NCI-H2029 treated with DMSO at 0.1 percent for 48 hours (cell line): ENCODE data around the gene LAGE3.

Experiments
- DNase-seq: peaks from one replicate; lab custom pipeline; 2025; lab: John Stamatoyannopoulos, UW

LAGE3 gene, protein sequence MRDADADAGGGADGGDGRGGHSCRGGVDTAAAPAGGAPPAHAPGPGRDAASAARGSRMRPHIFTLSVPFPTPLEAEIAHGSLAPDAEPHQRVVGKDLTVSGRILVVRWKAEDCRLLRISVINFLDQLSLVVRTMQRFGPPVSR

GRCh38 chrX:154478728-154479622 lies at the start of gene LAGE3:
Gene LAGE3 (minus strand): TSS chrX:154479281. CDS start chrX:154478915, 366 bp downstream.
- peak; percentile 57 for DNase-seq

DNA sequence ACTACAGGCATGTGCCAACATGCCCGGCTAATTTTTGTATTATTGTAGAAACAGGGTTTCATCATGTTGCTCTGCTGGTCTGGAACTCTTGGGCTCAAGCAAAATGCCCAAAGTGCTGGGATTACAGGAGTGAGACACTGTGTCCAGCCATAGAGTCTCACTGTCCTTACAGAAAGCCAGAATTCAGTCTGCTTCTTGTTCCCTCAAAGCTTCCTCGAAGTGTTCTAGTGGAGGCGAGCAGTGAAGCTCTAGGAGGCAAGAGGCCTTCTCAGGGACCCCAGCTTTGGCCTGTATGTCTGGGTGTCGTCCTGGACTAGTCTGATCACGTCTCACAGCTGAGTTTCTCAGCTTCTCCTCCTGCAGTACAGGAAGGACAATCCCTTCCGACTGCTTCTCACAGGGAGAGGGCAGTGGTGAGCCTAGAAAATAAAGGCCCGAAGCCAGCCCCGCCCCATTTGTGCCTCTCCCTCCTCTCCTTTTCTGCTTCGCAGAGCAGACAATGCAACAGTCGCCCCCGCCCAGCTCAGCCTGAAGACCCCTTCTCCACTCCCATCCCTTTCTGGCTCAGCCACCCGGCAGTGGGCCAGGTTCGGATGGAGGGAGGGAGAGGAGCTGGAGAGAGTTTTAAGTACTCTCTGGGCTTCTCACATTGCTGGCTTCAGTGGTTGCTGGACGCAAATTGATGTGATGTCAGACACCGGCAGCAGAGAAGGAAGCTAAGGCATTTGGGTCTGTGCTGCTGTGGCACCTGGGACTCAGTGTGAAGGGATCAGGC lies 48.0 kb upstream of the LAGE3 start:
- DNase-seq: peak; percentile 51

GRCh38 chrX:154525606-154526490 lies 46.8 kb upstream of the LAGE3 start:
- no peak for DNase-seq

- no peak for DNase-seq
Observed at GRCh38 chrX:154519389-154519788, 40.3 kb upstream of the LAGE3 start.

- DNase-seq: no peak
Observed at GRCh38 chrX:154517101-154517781, 38.2 kb upstream of the LAGE3 start.

DNA sequence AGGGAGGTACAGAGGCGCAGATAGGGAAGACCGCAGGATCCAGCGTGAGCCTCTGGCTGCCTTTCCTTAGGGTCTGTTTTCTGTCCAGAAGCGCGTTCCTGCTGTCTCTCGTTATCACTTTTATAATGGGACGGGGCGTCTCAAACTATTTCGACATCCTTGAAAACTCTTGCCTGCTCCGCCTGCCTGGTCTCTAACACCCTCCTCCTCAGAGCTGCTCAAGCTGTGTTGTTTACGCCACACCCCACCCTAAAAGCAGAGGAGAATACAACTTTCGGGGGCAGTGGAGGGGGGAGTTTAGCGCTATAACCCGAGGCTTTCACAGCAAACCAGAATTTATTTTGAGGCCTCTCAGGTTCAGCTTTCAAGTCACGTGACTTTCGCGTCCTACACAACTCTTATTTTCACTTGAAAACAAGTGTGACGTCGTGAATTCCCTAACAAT lies 37.6 kb upstream of the LAGE3 start:
- DNase-seq: no peak

DNA sequence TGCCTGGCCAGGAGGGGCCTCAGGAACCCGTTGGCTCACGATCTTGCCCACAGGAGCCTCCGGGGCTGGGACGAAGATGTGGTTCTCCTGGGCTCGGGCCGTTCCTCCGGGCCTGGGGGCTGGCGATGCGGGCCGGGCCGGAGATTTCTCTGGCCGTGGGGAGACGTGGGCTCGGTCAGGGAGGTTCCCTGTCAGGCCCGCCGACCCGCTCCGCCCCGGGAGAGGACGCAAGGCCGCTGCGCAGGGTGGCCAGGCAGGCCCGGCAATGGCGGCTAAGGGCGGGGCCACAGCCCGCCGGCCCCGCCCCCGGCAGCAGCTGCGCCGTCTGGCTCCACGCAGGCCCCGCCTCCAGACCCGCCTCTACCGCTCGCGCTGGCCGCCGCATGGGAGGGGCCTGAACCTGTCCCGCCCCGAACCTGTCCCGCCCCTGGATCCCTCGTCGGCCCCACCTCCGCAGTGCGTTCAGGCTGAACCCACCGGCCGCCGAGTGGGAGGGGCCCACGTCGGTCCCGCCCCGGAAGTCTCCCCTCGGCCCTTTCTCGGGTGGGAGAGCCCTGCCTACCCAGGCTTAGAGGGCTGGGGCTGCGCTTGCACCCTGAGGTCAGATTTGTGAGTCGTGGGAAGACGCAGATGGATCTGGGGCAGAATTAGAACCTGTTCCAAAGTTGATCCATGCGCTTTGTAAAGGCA lies 37.0 kb upstream of the LAGE3 start, which contains the start of gene FAM3A:
TSS of gene FAM3A (minus strand) at position 267 of the 690 bp plus-strand sequence. CDS start 460 bp downstream, outside the sequence.
- DNase-seq: peak; percentile 69

DNA sequence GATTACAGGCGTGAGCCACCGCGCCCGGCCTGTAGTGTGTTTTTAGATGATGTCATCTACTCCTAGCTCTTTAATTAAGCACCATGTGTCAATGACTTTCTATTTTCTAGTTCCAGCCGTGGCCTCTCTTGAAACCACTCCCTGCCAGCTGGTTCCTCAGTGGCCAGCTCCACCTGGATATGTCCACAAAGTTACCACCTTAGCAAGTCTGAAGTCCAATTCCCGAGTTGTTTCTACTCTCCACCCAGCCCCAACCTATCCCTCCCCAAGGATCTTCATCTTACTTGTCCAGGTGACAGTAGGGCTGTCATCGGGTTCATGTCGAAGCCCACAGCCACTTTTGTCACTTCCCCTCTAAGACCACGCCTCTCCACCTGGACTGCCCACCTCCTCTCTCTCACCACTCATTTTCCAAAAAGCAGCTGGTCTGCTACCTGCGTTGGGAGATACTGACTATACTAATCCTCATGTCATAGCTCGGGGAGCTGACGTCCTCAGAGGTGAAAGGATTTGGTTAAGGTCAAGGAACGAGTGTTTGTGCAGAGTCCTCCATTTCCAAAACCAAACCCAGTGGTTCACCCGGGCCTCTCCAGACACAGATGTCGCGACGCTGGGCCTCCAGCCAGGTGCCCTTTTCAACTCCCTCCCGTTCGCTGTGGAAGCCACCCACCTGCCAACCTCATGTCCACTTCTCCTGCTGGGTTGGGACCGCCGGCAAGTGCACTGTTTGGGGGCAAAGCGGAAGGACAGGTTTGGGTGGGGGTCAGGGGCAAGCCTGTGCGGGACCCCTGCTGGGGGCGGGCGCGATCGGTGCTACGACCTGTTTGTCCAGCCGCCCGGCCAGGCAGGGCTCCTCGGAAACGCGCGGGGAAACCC lies 36.2 kb upstream of the LAGE3 start:
- DNase-seq: peak; percentile 55

GRCh38 chrX:154513716-154514115 lies 34.6 kb upstream of the LAGE3 start:
- no peak for DNase-seq

GRCh38 chrX:154512879-154513553 lies 33.9 kb upstream of the LAGE3 start:
- no peak for DNase-seq

- no peak for DNase-seq
Observed at GRCh38 chrX:154511761-154512160, 32.7 kb upstream of the LAGE3 start.

DNA sequence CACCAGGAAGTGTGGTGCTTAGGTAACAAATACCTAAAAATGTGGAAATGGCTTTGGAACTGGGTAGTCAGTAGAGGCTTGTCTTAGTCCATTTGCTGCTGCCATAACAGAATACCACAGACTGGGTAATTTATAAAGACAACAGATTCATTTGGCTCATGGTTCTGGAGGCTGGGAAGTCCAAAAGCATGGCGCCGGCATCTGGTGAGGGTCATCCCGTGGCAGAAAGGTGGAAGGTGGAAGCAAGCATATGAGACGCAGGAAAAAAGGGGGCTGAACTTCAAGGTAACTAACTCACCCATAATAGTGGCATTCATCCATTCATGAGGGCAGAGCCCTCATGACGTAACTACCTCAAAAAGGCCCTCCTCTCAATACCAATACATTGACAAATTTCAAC lies 30.4 kb upstream of the LAGE3 start:
- DNase-seq: no peak

GRCh38 chrX:154508384-154508745 lies 29.3 kb upstream of the LAGE3 start:
- DNase-seq: no peak

DNA sequence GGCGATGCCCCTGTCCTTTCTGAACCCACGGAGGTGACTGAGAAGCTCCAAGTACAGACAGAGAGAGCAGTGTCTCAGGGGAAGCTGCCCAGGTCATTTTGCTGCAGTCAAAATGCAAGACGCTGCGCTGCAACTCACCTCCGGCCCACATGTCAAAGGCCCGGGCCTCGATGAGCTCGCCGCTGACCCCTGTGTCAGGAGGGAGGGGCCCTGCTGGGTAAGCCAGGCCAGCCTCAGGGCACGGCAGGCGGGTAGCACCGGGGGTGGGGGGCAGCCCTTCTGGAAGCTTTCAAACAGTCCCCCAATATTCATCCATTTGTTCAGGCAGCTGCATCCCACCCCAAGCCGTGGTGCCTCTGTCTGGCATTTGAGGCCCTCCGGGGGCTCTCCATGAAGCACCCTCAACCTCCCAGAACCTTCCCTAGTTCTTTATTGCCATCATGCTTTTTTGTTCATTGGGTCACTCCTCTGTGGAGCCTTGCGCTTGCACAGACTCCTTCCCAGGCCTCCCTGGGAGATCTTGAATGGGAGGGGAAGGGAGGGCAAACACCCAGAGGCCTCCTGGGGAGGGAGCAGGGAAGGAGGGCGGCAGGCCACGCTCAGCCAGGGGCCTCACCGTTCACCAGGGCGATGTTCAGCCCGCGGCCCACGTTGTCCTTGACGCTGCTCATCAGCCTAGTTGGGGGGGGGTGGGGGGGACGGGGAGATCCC lies 28.7 kb upstream of the LAGE3 start:
- no peak for DNase-seq

DNA sequence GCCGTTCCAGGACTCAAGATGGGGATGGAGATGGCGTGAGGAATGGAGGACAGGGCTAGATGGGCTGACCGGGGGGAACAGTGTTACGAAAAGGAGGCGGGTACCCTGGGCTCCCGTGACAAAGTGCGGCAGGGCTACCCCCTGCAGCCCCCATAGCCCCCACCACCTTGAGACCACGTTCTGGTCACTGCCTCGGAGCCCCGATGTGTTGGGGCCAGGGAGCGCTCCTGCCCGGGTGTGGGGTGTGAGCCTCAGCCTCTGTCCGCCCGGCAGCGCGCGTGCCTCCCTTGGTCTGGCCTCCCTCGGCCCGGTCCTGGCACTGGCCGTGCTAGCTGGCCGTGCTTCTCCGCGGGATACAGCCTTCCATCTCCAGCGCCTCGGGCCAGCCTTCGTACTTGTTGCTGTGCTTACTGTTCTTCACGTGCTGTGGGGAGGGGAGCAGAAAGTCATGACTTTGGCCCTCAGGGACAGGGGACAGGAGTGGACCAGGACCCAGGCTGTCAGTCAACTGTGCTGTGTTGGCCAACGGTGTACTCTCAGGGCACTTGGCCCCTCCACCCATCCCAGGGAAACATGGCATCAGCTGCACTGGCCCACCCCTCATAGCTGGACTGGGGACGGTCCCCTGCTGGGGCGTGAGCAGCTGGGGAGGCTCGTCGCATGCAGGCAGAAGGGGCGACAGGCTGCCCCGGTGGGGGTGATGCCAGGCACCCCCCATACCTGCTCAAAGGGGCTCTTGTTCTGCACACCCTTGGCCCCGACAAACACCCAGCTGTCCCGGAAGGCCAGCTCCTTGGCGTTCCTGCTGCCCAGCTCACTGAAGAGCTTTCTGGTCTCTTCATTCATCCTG lies 27.6 kb upstream of the LAGE3 start:
- DNase-seq: no peak

GRCh38 chrX:154505734-154506133 lies 26.7 kb upstream of the LAGE3 start:
- DNase-seq: no peak

DNA sequence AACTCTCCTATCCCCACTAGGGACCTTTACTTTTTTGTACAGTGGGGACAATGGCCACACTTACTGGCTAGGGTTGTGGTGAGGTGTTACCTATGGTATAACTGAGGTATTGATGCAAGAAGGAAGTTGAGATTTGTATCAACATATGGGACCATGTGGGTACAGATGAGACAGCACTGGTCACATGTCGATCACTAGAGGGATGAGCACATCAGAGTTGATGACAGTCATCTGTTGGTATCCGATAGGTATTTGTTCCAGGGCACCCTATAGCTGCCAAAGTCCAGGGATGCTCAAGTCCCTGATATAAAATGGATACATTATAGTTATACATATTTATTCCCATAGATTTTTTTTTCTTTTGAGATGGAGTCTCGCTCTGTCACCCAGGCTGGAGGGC lies 23.9 kb upstream of the LAGE3 start:
- DNase-seq: no peak
